ENCODE results near the gene NDUFAB1.
"Not testable (repeated sequence)": the region's sequence is repeated elsewhere in the genome, so short reads cannot be mapped to it uniquely, and the experiment has no call there.

The NDUFAB1 gene

DNA sequence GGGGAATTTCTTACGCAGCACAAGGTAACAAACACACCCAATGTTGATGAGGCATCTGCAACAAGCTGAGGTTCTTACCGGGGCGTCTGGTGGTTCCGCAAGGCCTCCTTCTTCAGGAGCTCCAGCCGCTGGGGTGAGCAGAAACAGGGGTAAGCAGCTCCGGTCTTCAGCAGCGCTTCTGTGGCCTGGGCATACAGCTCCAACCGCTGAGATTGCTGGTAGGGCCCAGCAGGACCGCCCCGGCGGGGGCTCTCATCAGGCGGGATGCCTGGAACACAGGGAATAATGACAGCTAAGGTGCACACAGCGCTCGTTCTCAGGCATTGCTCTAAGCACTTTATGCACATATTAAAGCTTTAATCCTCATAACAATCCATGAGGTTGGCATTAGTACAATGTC lies 51.7 kb downstream of the NDUFAB1 start:
- no peak for DNase-seq

DNA sequence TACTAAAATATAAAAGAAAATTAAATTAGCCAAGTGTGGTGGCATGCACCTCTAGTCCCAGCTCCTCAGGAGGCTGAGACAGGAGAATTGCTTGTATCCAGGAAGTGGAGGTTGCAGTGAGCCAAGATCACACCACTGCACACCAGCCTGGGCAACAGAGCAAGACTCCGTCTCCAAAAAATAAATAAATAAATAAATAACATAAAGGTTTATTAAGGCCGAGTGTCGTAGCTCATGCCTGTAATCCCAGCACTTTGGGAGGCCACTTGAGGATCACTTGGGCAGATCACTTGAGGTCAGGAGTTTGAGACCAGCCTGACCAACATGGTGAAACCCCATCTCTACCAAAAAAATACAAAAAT lies 55.3 kb downstream of the NDUFAB1 start:
- not testable (repeated sequence) for DNase-seq

DNA sequence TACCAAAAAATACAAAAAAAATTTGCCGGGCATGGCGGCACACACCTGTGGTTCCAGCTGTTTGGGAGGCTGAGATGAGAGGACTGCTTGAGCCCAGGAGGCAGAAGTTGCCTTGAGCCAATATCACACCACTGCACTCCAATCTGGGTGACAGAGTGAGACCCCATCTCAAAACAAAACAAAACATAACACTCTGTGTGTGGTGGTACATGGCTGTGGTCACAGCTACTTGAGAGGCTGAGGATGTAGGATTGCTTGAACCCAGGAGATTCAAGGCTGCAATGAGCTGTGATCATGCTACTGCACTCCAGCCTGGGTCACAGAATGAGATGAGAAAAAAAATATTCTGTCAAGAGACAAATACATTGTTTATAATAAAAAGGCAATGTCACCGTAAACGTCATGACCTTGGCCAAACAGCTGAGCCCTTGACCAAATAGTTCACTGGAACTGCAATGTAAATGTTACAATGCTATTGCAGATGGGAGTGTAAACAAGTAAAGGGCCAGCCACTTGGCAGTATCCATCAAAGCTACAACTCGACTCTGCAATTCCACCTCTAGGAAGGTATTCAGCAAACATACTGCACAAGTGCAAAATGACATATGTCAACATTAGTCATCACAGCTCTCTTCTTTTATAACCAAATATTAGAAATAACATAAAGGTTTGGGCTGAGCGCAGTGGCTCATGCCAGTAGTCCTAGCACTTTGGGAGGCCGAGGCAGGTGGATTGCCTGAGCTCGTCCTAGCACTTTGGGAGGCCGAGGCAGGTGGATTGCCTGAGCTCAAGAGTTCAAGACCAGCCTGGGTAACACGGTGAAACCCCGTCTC lies 55.9 kb downstream of the NDUFAB1 start:
- no peak for DNase-seq

DNA sequence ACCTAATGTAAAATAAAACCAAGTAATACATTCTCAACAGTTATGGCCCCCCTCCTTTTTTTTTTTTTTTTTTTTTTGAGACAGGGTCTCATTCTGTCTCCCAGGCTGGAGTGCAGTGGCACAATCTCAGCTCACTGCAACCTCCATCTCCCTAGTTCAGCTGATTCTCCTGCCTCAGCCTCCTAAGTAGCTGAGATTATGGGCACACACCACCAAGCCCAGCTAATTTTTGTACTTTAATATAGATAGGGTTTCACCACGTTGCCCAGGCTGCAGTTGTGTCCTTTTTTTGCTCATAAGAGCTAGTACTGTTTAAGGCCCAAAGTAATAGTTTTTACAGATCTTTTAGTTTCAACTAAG lies 57.2 kb downstream of the NDUFAB1 start:
- DNase-seq: no peak

DNA sequence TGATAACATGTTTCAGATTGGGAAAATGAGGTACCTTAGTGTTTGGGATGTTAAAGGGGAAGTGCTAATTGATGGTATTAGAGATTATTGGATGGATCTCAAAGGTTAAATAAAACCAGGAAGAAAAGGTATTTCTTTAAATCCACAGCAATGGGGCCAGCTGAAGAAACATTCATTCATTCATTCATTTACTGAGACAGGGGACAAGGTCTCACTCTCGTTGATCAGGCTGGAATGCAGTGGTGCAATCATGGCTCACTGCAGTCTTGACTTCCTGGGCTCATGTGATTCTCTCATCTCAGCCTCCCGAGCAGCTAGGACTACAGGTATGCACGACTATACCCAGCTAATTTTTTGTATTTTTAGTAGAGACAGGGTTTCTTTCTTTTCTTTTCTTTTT lies 58.7 kb downstream of the NDUFAB1 start:
- DNase-seq: no peak

DNA sequence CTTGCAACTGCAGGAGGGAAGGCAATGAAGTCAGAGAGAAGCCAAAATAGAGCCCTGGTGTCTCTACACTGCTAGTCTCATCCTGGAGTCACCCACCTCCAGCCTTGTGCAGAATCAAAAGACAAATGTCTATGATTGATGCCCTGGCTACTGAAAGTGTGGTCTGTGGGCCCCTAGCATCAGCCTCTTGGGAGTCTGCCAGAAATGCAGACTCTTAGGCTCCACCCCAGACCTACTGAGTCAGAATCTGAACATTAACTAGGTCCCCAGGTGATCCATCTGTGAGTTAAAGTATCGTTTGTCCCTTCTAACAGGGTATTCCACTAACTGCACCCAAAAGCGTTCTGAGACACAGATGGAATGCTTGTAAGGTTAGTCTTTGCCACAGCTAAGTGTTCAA lies 60.2 kb downstream of the NDUFAB1 start:
- no peak for DNase-seq

DNA sequence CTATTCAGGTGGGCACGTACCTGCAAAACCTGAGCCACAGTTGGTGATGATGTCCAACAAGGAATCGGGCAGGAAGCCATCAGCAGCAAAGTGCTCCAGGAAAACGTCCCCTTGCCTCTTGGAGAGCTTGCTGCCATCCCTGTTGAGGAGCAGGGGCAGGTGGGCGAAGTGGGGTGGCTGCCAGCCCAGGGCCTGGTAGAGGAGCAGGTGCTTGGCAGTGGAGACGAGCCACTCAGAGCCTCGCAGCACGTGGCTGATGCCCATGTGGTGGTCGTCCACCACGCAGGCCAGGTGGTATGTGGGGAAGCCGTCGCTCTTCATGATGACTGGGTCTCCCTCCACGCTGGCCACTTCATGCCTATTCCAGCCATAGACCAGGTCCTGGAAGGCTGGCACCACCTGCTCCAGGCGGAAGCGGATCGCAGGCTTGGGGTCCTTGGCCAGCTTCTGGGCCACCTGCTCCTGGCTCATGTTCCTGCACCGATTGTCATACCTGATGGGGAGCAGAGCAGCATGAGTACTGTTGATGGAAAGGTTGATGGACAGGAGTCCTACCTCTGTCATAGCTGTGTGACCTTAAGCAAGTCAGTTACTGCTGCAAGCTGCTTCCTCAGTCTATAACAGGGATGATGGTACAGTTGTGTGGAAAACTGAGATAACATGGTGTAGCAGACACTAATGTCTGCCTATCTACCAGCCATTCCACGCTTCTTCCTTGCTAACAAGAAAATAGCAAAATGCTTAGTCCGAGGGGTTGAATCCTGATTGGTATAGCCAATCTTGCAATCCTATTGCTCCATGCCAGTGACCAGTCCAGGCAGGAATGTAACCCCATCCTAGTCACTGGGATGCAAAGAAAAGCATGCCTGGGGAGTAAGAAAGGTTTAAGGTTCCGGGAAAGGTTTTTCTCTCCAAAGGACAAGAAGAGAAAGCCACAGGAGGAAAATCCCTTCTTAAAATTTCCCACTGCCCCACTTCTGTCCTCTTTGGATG lies 61.0 kb downstream of the NDUFAB1 start:
- DNase-seq: no peak

DNA sequence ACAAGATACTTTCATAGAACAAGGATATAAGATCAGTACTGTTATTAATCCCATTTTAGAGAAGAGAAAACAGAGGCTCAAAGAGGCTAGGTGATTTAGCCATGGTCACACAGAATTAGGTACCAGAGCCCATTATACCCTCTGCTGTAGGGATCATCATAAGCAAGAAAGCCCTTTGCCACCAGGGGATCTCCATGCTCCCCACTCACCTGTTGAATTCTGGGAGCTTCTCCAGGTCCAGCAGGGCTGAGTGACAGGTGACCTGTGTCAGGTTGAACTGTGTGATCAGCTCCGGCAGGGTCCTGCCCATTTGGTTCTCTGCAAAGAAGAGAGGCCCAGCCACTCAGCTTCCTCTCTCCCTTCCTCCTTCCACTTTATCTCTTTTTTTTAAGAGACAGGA lies 63.7 kb downstream of the NDUFAB1 start:
- DNase-seq: no peak
